ENCODE data around the gene PSMA6.

The PSMA6 gene

GRCh38 chr14:35304812-35305462 is 12.8 kb downstream of the PSMA6 start:
- H3K27ac ChIP-seq = no peak overlapping the region

GRCh38 chr14:35305633-35306032 is 13.5 kb downstream of the PSMA6 start:
- H3K27ac ChIP-seq = no peak overlapping the region
- TF ChIP-seq CTCF (conservative IDR thresholded peaks at IDR 0.05) = no peak

More at GRCh38 chr14:35304812-35305462, 12.8 kb downstream of the PSMA6 start:
- no peak for TF ChIP-seq CTCF (conservative IDR thresholded peaks at IDR 0.05)

- no peak overlapping the region for H3K27ac ChIP-seq
- no peak for TF ChIP-seq CTCF (conservative IDR thresholded peaks at IDR 0.05)
These were observed 13.9 kb downstream of the PSMA6 start for GRCh38 chr14:35306114-35306513.

GRCh38 chr14:35317820-35318219 is 25.6 kb downstream of the PSMA6 start:
- no peak for TF ChIP-seq CTCF (conservative IDR thresholded peaks at IDR 0.05)
- H3K27ac ChIP-seq = no peak overlapping the region

GRCh38 chr14:35319509-35319908 is 27.3 kb downstream of the PSMA6 start:
- H3K27ac ChIP-seq = no peak overlapping the region
- no peak for TF ChIP-seq CTCF (conservative IDR thresholded peaks at IDR 0.05)

- no peak for TF ChIP-seq CTCF (conservative IDR thresholded peaks at IDR 0.05)
- H3K27ac ChIP-seq = no peak overlapping the region
These were observed 28.3 kb downstream of the PSMA6 start for GRCh38 chr14:35320472-35320871.

GRCh38 chr14:35326375-35326774 is 34.2 kb downstream of the PSMA6 start:
- H3K27ac ChIP-seq = no peak overlapping the region
- no peak for TF ChIP-seq CTCF (conservative IDR thresholded peaks at IDR 0.05)

Data from VCaP (cell line).